HepG2 (cell line): Measurements from ENCODE around the gene INHA. TPM values are rescaled to one million over a fixed set of nuclear protein-coding genes. Genes with fewer than 3 reads are reported as not detected.

Experiments used
- AGO1 ChIP-seq: fragments of 200-400 bp; formaldehyde crosslinking; IDR thresholded peaks from 2 replicates; pipeline ENCODE4 v1.6.1; 2017; ENCODE audit warnings: mild to moderate bottlenecking, low read depth, low read length, moderate library complexity; ENCODE audit not compliant: poor library complexity, severe bottlenecking
- BCLAF1 ChIP-seq: fragments of 450-650 bp; IDR thresholded peaks from 2 replicates; pipeline ENCODE4 v1.6.1; 2017; ENCODE audit warnings: mild to moderate bottlenecking
- E2F1 ChIP-seq: sonication (generic); formaldehyde crosslinking; IDR thresholded peaks from 2 replicates; pipeline ENCODE4 v1.5.0; 2020; ENCODE audit warnings: missing genetic modification reagents
- ELF4 ChIP-seq: sonication (generic); formaldehyde crosslinking; IDR thresholded peaks from 2 replicates; pipeline ENCODE4 v1.5.0; 2020; ENCODE audit warnings: missing genetic modification reagents, mild to moderate bottlenecking, moderate library complexity, borderline replicate concordance
- FOXK1 ChIP-seq: sonication (generic); formaldehyde crosslinking; IDR thresholded peaks from 2 replicates; pipeline ENCODE4 v1.4.0; 2020; ENCODE audit warnings: low read depth, missing genetic modification reagents, borderline replicate concordance
- GMEB2 ChIP-seq: IDR thresholded peaks from 2 replicates; pipeline ENCODE4 v1.6.1; 2016; ENCODE audit warnings: missing biosample characterization, missing genetic modification reagents, low read depth
- HIVEP1 ChIP-seq: sonication (generic); formaldehyde crosslinking; IDR thresholded peaks from 2 replicates; pipeline ENCODE4 v1.4.0; 2020; ENCODE audit warnings: mild to moderate bottlenecking, missing genetic modification reagents
- MYC ChIP-seq: sonication (generic); formaldehyde crosslinking; IDR thresholded peaks from 2 replicates; pipeline ENCODE4 v1.9.0; 2021; ENCODE audit warnings: missing genetic modification reagents, borderline replicate concordance
- MZF1 ChIP-seq: sonication (generic); formaldehyde crosslinking; IDR thresholded peaks from 2 replicates; pipeline ENCODE4 v1.8.1; 2023; ENCODE audit warnings: mild to moderate bottlenecking, missing genetic modification reagents, borderline replicate concordance
- PHF21A ChIP-seq: sonication (generic); formaldehyde crosslinking; IDR thresholded peaks from 2 replicates; pipeline ENCODE4 v1.5.0; 2020; ENCODE audit warnings: mild to moderate bottlenecking, missing genetic modification reagents
- POGZ ChIP-seq: sonication (generic); formaldehyde crosslinking; IDR thresholded peaks from 2 replicates; pipeline ENCODE4 v1.4.0; 2020; ENCODE audit warnings: mild to moderate bottlenecking, missing genetic modification reagents
- RBM39 ChIP-seq: fragments of 200-400 bp; formaldehyde crosslinking; IDR thresholded peaks from one replicate; pipeline ENCODE4 v1.6.1; 2018; ENCODE audit warnings: antibody characterized with exemption, mild to moderate bottlenecking, low read depth, low read length; ENCODE audit not compliant: poor library complexity, severe bottlenecking
- SAP130 ChIP-seq: IDR thresholded peaks from 2 replicates; pipeline ENCODE4 v1.6.1; 2016; ENCODE audit warnings: low read depth
- SOX6 ChIP-seq, 2 experiments: fragments of 450-650 bp in 1 of 2; sonication (generic) in 1 of 2; formaldehyde crosslinking in 1 of 2; IDR thresholded peaks; 2 replicates each; pipeline versions ENCODE4 v1.4.0 to v1.6.1; 2017 to 2020; ENCODE audit warnings: antibody characterized with exemption in 1 of 2, mild to moderate bottlenecking in 1 of 2, missing genetic modification reagents in 1 of 2
- TBL1XR1 ChIP-seq: fragments of 150-350 bp; IDR thresholded peaks from 2 replicates; pipeline ENCODE4 v1.6.1; 2014; ENCODE audit warnings: borderline replicate concordance, low read length; ENCODE audit not compliant: partially characterized antibody
- U2AF1 ChIP-seq: fragments of 200-400 bp; formaldehyde crosslinking; optimal IDR thresholded peaks from 2 replicates; pipeline ENCODE3; 2017; ENCODE audit warnings: mild to moderate bottlenecking, low read depth, low read length
- ZNF468 ChIP-seq: sonication (generic); formaldehyde crosslinking; IDR thresholded peaks from 2 replicates; pipeline ENCODE4 v1.8.0; 2022; ENCODE audit warnings: mild to moderate bottlenecking, moderate library complexity, missing genetic modification reagents
- ZNF709 ChIP-seq: sonication (generic); formaldehyde crosslinking; IDR thresholded peaks from 2 replicates; pipeline ENCODE4 v1.5.0; 2020; ENCODE audit warnings: mild to moderate bottlenecking, missing genetic modification reagents
- ZNF891 ChIP-seq: sonication (generic); formaldehyde crosslinking; IDR thresholded peaks from 2 replicates; pipeline ENCODE4 v1.5.0; 2020; ENCODE audit warnings: mild to moderate bottlenecking, missing genetic modification reagents
- ZSCAN9 ChIP-seq: IDR thresholded peaks from 2 replicates; pipeline ENCODE4 v1.6.1; 2016; ENCODE audit warnings: borderline replicate concordance
- ZXDC ChIP-seq: sonication (generic); formaldehyde crosslinking; IDR thresholded peaks from 2 replicates; pipeline ENCODE4 v1.5.0; 2020; ENCODE audit warnings: mild to moderate bottlenecking, missing genetic modification reagents
- polyA plus RNA-seq, 8 experiments: library from polyadenylated mRNA; depleted of rRNA in 3 of 8; stranded (reverse) in 7 of 8; unstranded in 1 of 8; fragments of >200 nt; fragmentation: Illumina TruSeq in 4 of 8; extraction: Trizol in 4 of 8; gene quantifications; 2 replicates each; pipeline versions ENCODE4 v1.2.1 to v1.2.3, GENCODE V29; 2011 to 2016; ENCODE audit warnings: low read depth in 4 of 8, missing spikeins in 1 of 8, mixed read lengths in 1 of 8; ENCODE audit not compliant: insufficient read depth in 1 of 8
- total RNA-seq, 5 experiments: library from RNA; depleted of rRNA; stranded (reverse); fragments of >200 nt; fragmentation: Illumina TruSeq; extraction: Trizol; gene quantifications; 2 replicates each; pipeline ENCODE4 v1.2.3, GENCODE V29; 2016; ENCODE audit warnings: low read depth in 1 of 5

The INHA gene
- total and polyA plus RNA-seq, 2 of the 13 experiments (the other 11 are each of a cell fraction or from before 2014, with no cell fraction given), result 4.1 to 15.2 TPM

GRCh38 chr2:219570194-219570923 lies 1.8 kb upstream of the INHA start (continued):
- TF ChIP-seq RBM39, result no peak
- TF ChIP-seq MZF1 (CRISPR knock-in tag), result no peak
- peak; percentile 55; the same call in 1 of the 2 replicates for TF ChIP-seq SAP130 (CRISPR knock-in tag)
- TF ChIP-seq POGZ, result no peak
- TF ChIP-seq ZSCAN9 (CRISPR knock-in tag), result no peak
- no peak; the same call in 1 of the 2 replicates for TF ChIP-seq ZNF891 (CRISPR knock-in tag)
- TF ChIP-seq ZNF468 (CRISPR knock-in tag), result no peak
- 0 out of 2 replicates have a peak, but pooled peaks have one; percentile 17 for TF ChIP-seq MYC (CRISPR knock-in tag)
- TF ChIP-seq HIVEP1 (CRISPR knock-in tag), result no peak; the same call in 1 of the 2 replicates
- no peak for TF ChIP-seq SOX6 (IDR thresholded peaks at IDR 0.05)
- TF ChIP-seq SOX6 (CRISPR knock-in tag; IDR thresholded peaks at IDR 0.05), result no peak
- TF ChIP-seq AGO1, result peak; percentile 27
- no peak for TF ChIP-seq PHF21A (CRISPR knock-in tag)
- TF ChIP-seq ZXDC (CRISPR knock-in tag), result peak; percentile 72
- no peak for TF ChIP-seq U2AF1
- TF ChIP-seq GMEB2, result 0 out of 2 replicates have a peak, but pooled peaks have one; percentile 26
- TF ChIP-seq ZNF709 (CRISPR knock-in tag), result no peak
- no peak for TF ChIP-seq TBL1XR1
- TF ChIP-seq E2F1, result no peak
- TF ChIP-seq BCLAF1, result no peak
- TF ChIP-seq ELF4, result no peak
- TF ChIP-seq FOXK1, result no peak
